Retinal pigment epithelial cell (primary cell): ENCODE measurements around the gene MYH15.

ENCODE experiments used
- DNase-seq: peaks from one replicate; pipeline ENCODE4 v3.0.0-alpha.2; 2010; ENCODE audit warnings: low read depth
- H3K4me3 ChIP-seq: 2 replicates; pipeline ENCODE4 v1.5.1; 2011; ENCODE audit warnings: mild to moderate bottlenecking, low read length, control low read depth, moderate library complexity
- CTCF ChIP-seq: conservative IDR thresholded peaks from 2 replicates; pipeline ENCODE4 v1.5.1; 2011; ENCODE audit warnings: low read depth, low read length, control low read depth, inconsistent platforms

MYH15 gene

GRCh38 chr3:108469126-108469525, 41.3 kb downstream of the MYH15 start:
- no peak for TF ChIP-seq CTCF
- DNase-seq, result no peak
- H3K4me3 ChIP-seq, result no peak overlapping the region

GRCh38 chr3:108468577-108468976, 41.8 kb downstream of the MYH15 start:
- no peak for TF ChIP-seq CTCF
- DNase-seq, result no peak

GRCh38 chr3:108462899-108463298, 47.5 kb downstream of the MYH15 start:
- DNase-seq, result no peak
- TF ChIP-seq CTCF, result no peak
- H3K4me3 ChIP-seq, result no peak overlapping the region

More at GRCh38 chr3:108468577-108468976, 41.8 kb downstream of the MYH15 start:
- no peak overlapping the region for H3K4me3 ChIP-seq

GRCh38 chr3:108461661-108462111, 48.7 kb downstream of the MYH15 start:
- TF ChIP-seq CTCF, result no peak
- H3K4me3 ChIP-seq, result no peak overlapping the region
- no peak for DNase-seq

- H3K4me3 ChIP-seq, result no peak overlapping the region
- no peak for DNase-seq
- TF ChIP-seq CTCF, result no peak
Observed at GRCh38 chr3:108459225-108459624, 51.2 kb downstream of the MYH15 start.

GRCh38 chr3:108455212-108455705, 55.1 kb downstream of the MYH15 start:
- DNase-seq, result no peak
- no peak overlapping the region for H3K4me3 ChIP-seq
- TF ChIP-seq CTCF, result no peak

- no peak overlapping the region for H3K4me3 ChIP-seq
- no peak for TF ChIP-seq CTCF
- DNase-seq, result no peak
Observed at GRCh38 chr3:108453565-108453964, 56.8 kb downstream of the MYH15 start.
